Measurements from ENCODE around the gene CCSAP.

DNA sequence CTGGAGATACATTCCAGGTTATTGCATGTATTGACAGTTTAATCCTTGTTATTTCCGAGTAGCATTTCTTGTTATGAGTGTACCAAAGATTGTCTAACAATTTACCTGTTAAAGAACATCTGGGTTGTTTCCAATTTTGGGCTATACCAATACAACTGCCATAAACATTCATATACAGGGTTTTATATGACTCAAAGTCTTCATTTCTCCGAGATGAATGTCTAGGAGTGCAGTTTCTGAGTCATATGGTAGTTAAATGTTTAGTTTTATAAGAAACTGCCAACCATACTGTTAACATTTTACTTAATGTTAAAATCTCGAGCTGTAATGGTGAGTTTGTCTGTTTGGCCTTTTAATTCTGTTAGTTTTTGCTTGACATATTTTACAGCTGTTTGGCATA lies 61.9 kb downstream of the CCSAP start:
- TF ChIP-seq, protein P1, sequence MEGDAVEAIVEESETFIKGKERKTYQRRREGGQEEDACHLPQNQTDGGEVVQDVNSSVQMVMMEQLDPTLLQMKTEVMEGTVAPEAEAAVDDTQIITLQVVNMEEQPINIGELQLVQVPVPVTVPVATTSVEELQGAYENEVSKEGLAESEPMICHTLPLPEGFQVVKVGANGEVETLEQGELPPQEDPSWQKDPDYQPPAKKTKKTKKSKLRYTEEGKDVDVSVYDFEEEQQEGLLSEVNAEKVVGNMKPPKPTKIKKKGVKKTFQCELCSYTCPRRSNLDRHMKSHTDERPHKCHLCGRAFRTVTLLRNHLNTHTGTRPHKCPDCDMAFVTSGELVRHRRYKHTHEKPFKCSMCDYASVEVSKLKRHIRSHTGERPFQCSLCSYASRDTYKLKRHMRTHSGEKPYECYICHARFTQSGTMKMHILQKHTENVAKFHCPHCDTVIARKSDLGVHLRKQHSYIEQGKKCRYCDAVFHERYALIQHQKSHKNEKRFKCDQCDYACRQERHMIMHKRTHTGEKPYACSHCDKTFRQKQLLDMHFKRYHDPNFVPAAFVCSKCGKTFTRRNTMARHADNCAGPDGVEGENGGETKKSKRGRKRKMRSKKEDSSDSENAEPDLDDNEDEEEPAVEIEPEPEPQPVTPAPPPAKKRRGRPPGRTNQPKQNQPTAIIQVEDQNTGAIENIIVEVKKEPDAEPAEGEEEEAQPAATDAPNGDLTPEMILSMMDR (IDR thresholded peaks at IDR 0.05; ENCODE audit: low read depth, low read length) = no peak
- TF ChIP-seq MYC (IDR thresholded peaks at IDR 0.05; ENCODE audit: low read depth, low read length) = no peak

Measured in NB4 (cell line).